Measurements from ENCODE around the gene DDX19B. TPM values are rescaled to one million over a fixed set of nuclear protein-coding genes. Genes with fewer than 3 reads are reported as not detected.

DDX19B gene
- polyA plus RNA-seq, 3 donors: 13.2 to 24.2 (median 21.1) TPM

GRCh38 chr16:70381604-70382342 lies 82.8 kb downstream of the DDX19B start:
- 18 to 25% (median 25%) methylated on average over 47 of the region's 47 CpGs for WGBS, 3 donors

GRCh38 chr16:70383421-70383960 lies 84.5 kb downstream of the DDX19B start:
- 87 to 95% (median 94%) methylated on average over 6 of the region's 6 CpGs for WGBS, 3 donors
- H3K27ac ChIP-seq (ENCODE audit: low read depth, low read length): no peak overlapping the region

More at GRCh38 chr16:70381604-70382342, 82.8 kb downstream of the DDX19B start:
- peak overlapping the region; percentile 42 for H3K27ac ChIP-seq (ENCODE audit: low read depth, low read length)

Other genes with a start within 250 kb of the DDX19B start
- gene PDPR, start 184.9 kb upstream of the DDX19B start, polyA plus RNA-seq: 10 to 100 TPM in 1 of 3 donors, 1 to 10 TPM in 2; 4.7 to 10.7 (median 5.4) TPM
- gene CLEC18C, start 125.4 kb upstream of the DDX19B start, polyA plus RNA-seq: under 1 TPM in 2 of 3 donors, not detected in 1; 0.01 to 0.10 TPM
- 10 to 100 TPM in 1 of 3 donors, 1 to 10 TPM in 2; 5.5 to 10.2 (median 9.1) TPM for gene EXOSC6, start 47.2 kb upstream of the DDX19B start, polyA plus RNA-seq
- gene AARS1, start 9.7 kb upstream of the DDX19B start, polyA plus RNA-seq: 10 to 100 TPM; 35.2 to 61.1 (median 39.0) TPM
- 10 to 100 TPM; 14.0 to 34.5 (median 25.0) TPM for gene DDX19A, start 47.7 kb downstream of the DDX19B start, polyA plus RNA-seq
- 10 to 100 TPM in 2 of 3 donors, 1 to 10 TPM in 1; 3.3 to 11.9 (median 10.5) TPM for gene ST3GAL2, start 139.9 kb downstream of the DDX19B start, polyA plus RNA-seq
- gene FCSK, start 155.4 kb downstream of the DDX19B start, polyA plus RNA-seq: 10 to 100 TPM in 1 of 3 donors, 1 to 10 TPM in 2; 5.4 to 10.3 (median 8.2) TPM
- gene COG4, start 224.4 kb downstream of the DDX19B start, polyA plus RNA-seq: 10 to 100 TPM; 22.9 to 32.3 (median 29.7) TPM
- gene SF3B3, start 224.6 kb downstream of the DDX19B start, polyA plus RNA-seq: 10 to 100 TPM; 45.1 to 66.3 (median 47.5) TPM